Endothelial cell of umbilical vein (primary cell): ENCODE results near the gene PTGR3. TPM values are rescaled to one million over a fixed set of nuclear protein-coding genes. Genes with fewer than 3 reads are reported as not detected.

Source experiments
- BruUV-seq: library from RNA; stranded (reverse); fragments of 400-500 nt; replicated peaks from 2 replicates; lab custom pipeline; 2021; lab: Mats Ljungman, UMichigan
- CTCF ChIA-PET: fragments of 300-600, 350-600 bp; sonication (Branson Sonifier 250); formaldehyde crosslinking; loops from one replicate; lab custom pipeline; 2021; ENCODE audit warnings: antibody characterized with exemption, inconsistent platforms; lab: Charles Lee
- POLR2A ChIA-PET: fragments of 300-600, 350-600 bp; sonication (Branson Sonifier 250); formaldehyde crosslinking; loops from one replicate; lab custom pipeline; 2021; ENCODE audit warnings: antibody characterized with exemption, inconsistent platforms; lab: Charles Lee
- DNase-seq: peaks from one replicate; pipeline ENCODE4 v3.0.0-alpha.2; 2011; ENCODE audit warnings: low read depth, low spot score
- FAIRE-seq: peaks from 2 replicates; lab custom pipeline; 2011; peaks lifted over from hg19 to GRCh38; lab: Jason Lieb, UNC
- H2AFZ ChIP-seq: 2 replicates; pipeline ENCODE4 v1.6.0; 2012; ENCODE audit warnings: low read depth, low read length, control low read depth, inconsistent platforms
- H3K27ac ChIP-seq: 2 replicates; pipeline ENCODE4 v1.5.1; 2011; ENCODE audit warnings: low read depth, mild to moderate bottlenecking, control low read depth, low read length, moderate library complexity; ENCODE audit not compliant: insufficient read depth
- H3K27me3 ChIP-seq, 2 experiments: 2 replicates each; pipeline versions ENCODE4 v1.6.0 to v1.6.1; 2011; ENCODE audit warnings: low read length in 2 of 2, mixed read lengths in 1 of 2; ENCODE audit not compliant: control insufficient read depth in 2 of 2, insufficient read depth in 2 of 2
- H3K36me3 ChIP-seq, 2 experiments: 2 replicates in 1 of 2; 3 replicates in 1 of 2; pipeline ENCODE4 v1.5.1; 2011; ENCODE audit warnings: low read length in 2 of 2, mild to moderate bottlenecking in 1 of 2, moderate library complexity in 1 of 2; ENCODE audit not compliant: control insufficient read depth in 2 of 2, insufficient read depth in 2 of 2; ENCODE audit errors: extremely low read depth in 1 of 2
- H3K4me1 ChIP-seq: 3 replicates; pipeline ENCODE4 v1.5.1; 2011; ENCODE audit warnings: mild to moderate bottlenecking, low read length; ENCODE audit not compliant: control insufficient read depth, insufficient read depth; ENCODE audit errors: extremely low read depth
- H3K4me2 ChIP-seq: 2 replicates; pipeline ENCODE4 v1.6.1; 2011; ENCODE audit warnings: low read length, control low read depth, mixed read lengths; ENCODE audit not compliant: insufficient read depth
- H3K4me3 ChIP-seq, 3 experiments: fragments of 200-600 bp in 1 of 3; sonication (generic), shearing (Covaris generic) in 1 of 3; replicated peaks in 1 of 3; 2 replicates each; pipeline ENCODE4 v1.5.1; 2011 to 2016; ENCODE audit warnings: control low read depth in 3 of 3, low read length in 3 of 3, mild to moderate bottlenecking in 2 of 3, inconsistent platforms in 1 of 3, low read depth in 1 of 3, moderate library complexity in 1 of 3; ENCODE audit not compliant: insufficient read depth in 1 of 3
- H3K79me2 ChIP-seq: 2 replicates; pipeline ENCODE4 v1.6.0; 2012; ENCODE audit warnings: low read length, inconsistent platforms; ENCODE audit not compliant: control insufficient read depth, insufficient read depth
- H3K9ac ChIP-seq: replicated peaks from 2 replicates; pipeline ENCODE3; 2011; ENCODE audit warnings: low read length, control low read depth; ENCODE audit not compliant: insufficient read depth; ENCODE audit errors: extremely low read depth
- H3K9me1 ChIP-seq: replicated peaks from 3 replicates; pipeline ENCODE4 v1.6.0; 2011; ENCODE audit warnings: mild to moderate bottlenecking, low read length; ENCODE audit not compliant: control insufficient read depth, insufficient read depth; ENCODE audit errors: extremely low read depth
- H3K9me3 ChIP-seq: replicated peaks from 2 replicates; pipeline ENCODE4 v1.5.1; 2012; ENCODE audit warnings: low read length, inconsistent platforms; ENCODE audit not compliant: control insufficient read depth, insufficient read depth
- H4K20me1 ChIP-seq: replicated peaks from 2 replicates; pipeline ENCODE3; 2011; ENCODE audit warnings: mild to moderate bottlenecking, low read length; ENCODE audit not compliant: control insufficient read depth, insufficient read depth; ENCODE audit errors: extremely low read depth
- CTCF ChIP-seq, 2 donors: IDR thresholded peaks; 1 replicate in 1 of 2; 2 replicates in 1 of 2; pipeline ENCODE4 v1.5.1; 2011; ENCODE audit warnings: low read length in 2 of 2, mild to moderate bottlenecking in 2 of 2, moderate library complexity in 2 of 2, control low read depth in 1 of 2, inconsistent platforms in 1 of 2, low read depth in 1 of 2; ENCODE audit not compliant: insufficient read depth in 1 of 2; ENCODE audit errors: extremely low read depth in 1 of 2
- EZH2 ChIP-seq: IDR thresholded peaks from 2 replicates; pipeline ENCODE4 v1.6.1; 2012; ENCODE audit warnings: borderline replicate concordance, low read depth, mild to moderate bottlenecking, moderate library complexity, low read length, inconsistent platforms; ENCODE audit not compliant: severe bottlenecking
- FOS ChIP-seq: IDR thresholded peaks from 2 replicates; pipeline ENCODE4 v1.6.1; 2011; ENCODE audit warnings: mild to moderate bottlenecking, low read length, moderate library complexity, borderline replicate concordance; ENCODE audit not compliant: insufficient read depth
- GATA2 ChIP-seq: IDR thresholded peaks from 2 replicates; pipeline ENCODE4 v1.7.0; 2011; ENCODE audit warnings: low read depth, mild to moderate bottlenecking, moderate library complexity, mixed read lengths, low read length; ENCODE audit not compliant: insufficient read length, insufficient read depth
- MAX ChIP-seq: IDR thresholded peaks from 2 replicates; pipeline ENCODE4 v1.6.1; 2011; ENCODE audit not compliant: insufficient read depth, insufficient read length
- MYC ChIP-seq: IDR thresholded peaks from one replicate; pipeline ENCODE4 v1.6.1; 2011; ENCODE audit warnings: mild to moderate bottlenecking, low read depth, low read length
- POLR2A ChIP-seq: IDR thresholded peaks from 2 replicates; pipeline ENCODE4 v1.6.1; 2012; ENCODE audit warnings: low read depth, mild to moderate bottlenecking, control low read depth, low read length
- POLR2AphosphoS5 ChIP-seq: IDR thresholded peaks from 2 replicates; pipeline ENCODE4 v1.6.1; 2012; ENCODE audit warnings: low read depth, mild to moderate bottlenecking, control low read depth, low read length, moderate library complexity; ENCODE audit not compliant: insufficient read depth
- dilution Hi-C: fragments of 300-500 bp; cut with MboI; formaldehyde crosslinking; loops from one replicate; pipeline ENCODE4 v1.15.0; 2019; ENCODE audit warnings: low sequenced_read_pairs; ENCODE audit not compliant: extremely low pct_ligation_motif_present
- intact Hi-C: fragments of 100-400 bp; cut with micrococcal nuclease; formaldehyde crosslinking; loops from one replicate; pipeline ENCODE4 v1.10.0; 2022
- polyA plus RNA-seq, 4 experiments: library from polyadenylated mRNA; depleted of rRNA in 3 of 4; stranded (reverse) in 3 of 4; unstranded in 1 of 4; fragments of >200 nt; gene quantifications; 2 replicates each; pipeline versions ENCODE4 v1.2.1 to v1.2.3, GENCODE V29; 2011 to 2012; ENCODE audit warnings: missing spikeins in 1 of 4
- total RNA-seq: library from RNA; stranded (reverse); gene quantifications from 2 replicates; pipeline ENCODE4 v1.2.3, GENCODE V29; 2021

PTGR3 gene
- total and polyA plus RNA-seq, 2 donors (not counting 3 experiments of a cell fraction or from before 2014, with no cell fraction given), result 13.9 to 21.9 TPM

- Histone ChIP-seq H4K20me1 (no peaks in the 10 kb centered on the region), H3K79me2 (no peaks in the 10 kb centered on the region), H3K4me1 (no peaks in the 10 kb centered on the region), H3K27me3 (peaks cover 1 to 7% of the 10 kb centered on the region in 2 experiments), H2AFZ (no peak overlapping the region), H3K9ac (no peak overlapping the region), H3K4me3 (no peak overlapping the region), H3K36me3 (no peaks in the 10 kb centered on the region), H3K27ac (no peak overlapping the region), H3K4me2 (no peak overlapping the region), H3K9me1 (no peaks in the 10 kb centered on the region), H3K9me3 (no peaks in the 10 kb centered on the region)
- dilution Hi-C loops (no loop called here), intact Hi-C loops (no loop called here)
- FAIRE-seq, result no peak
- BruUV-seq, result no TSS peak
- ChIA-PET CTCF (no interaction called here), POLR2A (interaction anchor here (0.5 kb wide), 1 partner anchor 26 kb away, joined by 3 read pairs; the partner anchor contains the start of gene PTGR3)
- TF ChIP-seq EZH2 (no peak), GATA2 (no peak), CTCF (IDR thresholded peaks at IDR 0.05; ENCODE audit: extremely low read depth in 1 of 2, insufficient read depth in 1 of 2, low read depth in 1 of 2, low read length in 2 of 2) (no peak), FOS (no peak), MAX (no peak), POLR2A (no peak), MYC (no peak), POLR2AphosphoS5 (no peak)
- no peak for DNase-seq
These were observed 25.4 kb downstream of the PTGR3 start for GRCh38 chr18:75183524-75183923.
